GM18499 (cell line): ENCODE results near the gene HOXD12.

Experiments
- ATAC-seq: cut with Tn5 transposase; IDR thresholded peaks from one replicate; pipeline ENCODE4 v1.9.1; 2021; ENCODE audit warnings: moderate number of reproducible peaks; ENCODE audit not compliant: insufficient read depth, unreplicated experiment

Gene HOXD12

GRCh38 chr2:176117162-176117822, 17.7 kb downstream of the HOXD12 start:
- no peak for ATAC-seq

GRCh38 chr2:176117823-176118371, 18.3 kb downstream of the HOXD12 start:
- ATAC-seq: no peak

GRCh38 chr2:176118601-176119339, 19.2 kb downstream of the HOXD12 start:
- no peak for ATAC-seq

GRCh38 chr2:176120364-176121189, 21.0 kb downstream of the HOXD12 start:
- no peak for ATAC-seq

GRCh38 chr2:176121190-176122051, 21.8 kb downstream of the HOXD12 start:
- no peak for ATAC-seq

- no peak for ATAC-seq
Measured at GRCh38 chr2:176122052-176122682, 22.6 kb downstream of the HOXD12 start.

GRCh38 chr2:176122683-176123410, 23.3 kb downstream of the HOXD12 start, which contains the start of gene HOXD9:
Gene HOXD9, plus strand, starts transcription at chr2:176122719. Its CDS starts 50 bp downstream, at chr2:176122769.
- no peak for ATAC-seq

- ATAC-seq: no peak
Measured at GRCh38 chr2:176123411-176124109, 24.0 kb downstream of the HOXD12 start.

GRCh38 chr2:176124110-176124946, 24.7 kb downstream of the HOXD12 start:
- ATAC-seq: no peak

- no peak for ATAC-seq
Measured at GRCh38 chr2:176124947-176125771, 25.6 kb downstream of the HOXD12 start.

GRCh38 chr2:176125772-176126054, 26.1 kb downstream of the HOXD12 start:
- ATAC-seq: no peak

- ATAC-seq: no peak
Measured at GRCh38 chr2:176126929-176127773, 27.6 kb downstream of the HOXD12 start.

GRCh38 chr2:176127774-176128072, 28.1 kb downstream of the HOXD12 start:
- no peak for ATAC-seq

GRCh38 chr2:176128172-176128981, 28.8 kb downstream of the HOXD12 start:
- ATAC-seq: no peak
